Neutrophil (primary cell): Measurements from ENCODE around the gene LMNA.

Experiments
- H3K27ac ChIP-seq: fragments of 200-600 bp; sonication (generic); 2 replicates; pipeline ENCODE4 v1.5.1; 2016; ENCODE audit warnings: mild to moderate bottlenecking, moderate library complexity
- H3K27me3 ChIP-seq: fragments of 200-600 bp; sonication (generic); 2 replicates; pipeline ENCODE4 v1.6.0; 2016; ENCODE audit warnings: mild to moderate bottlenecking
- H3K36me3 ChIP-seq: fragments of 200-600 bp; sonication (generic); 2 replicates; pipeline ENCODE4 v1.5.1; 2017
- H3K4me1 ChIP-seq, 2 experiments: fragments of 200-600 bp in 1 of 2; sonication (generic) in 1 of 2; 1 replicate in 1 of 2; 2 replicates in 1 of 2; pipeline versions ENCODE4 v1.5.1 to v1.6.1; 2013 to 2016; ENCODE audit warnings: low read depth in 1 of 2, low read length in 1 of 2, mild to moderate bottlenecking in 1 of 2, moderate library complexity in 1 of 2; ENCODE audit not compliant: control insufficient read depth in 1 of 2, insufficient read depth in 1 of 2
- H3K4me3 ChIP-seq, 2 experiments: fragments of 200-600 bp in 1 of 2; sonication (generic) in 1 of 2; 1 replicate in 1 of 2; 2 replicates in 1 of 2; pipeline ENCODE4 v1.5.1; 2013 to 2016; ENCODE audit warnings: low read depth in 1 of 2, low read length in 1 of 2, mild to moderate bottlenecking in 1 of 2, moderate library complexity in 1 of 2
- H3K9me3 ChIP-seq: fragments of 200-600 bp; sonication (generic); 2 replicates; pipeline ENCODE4 v1.5.1; 2016
- TF ChIP-seq, protein P1 (sequence below): fragments of 200-600 bp; sonication (generic); IDR thresholded peaks from 2 replicates; pipeline ENCODE4 v1.5.1; 2016; ENCODE audit warnings: antibody characterized with exemption

LMNA gene

DNA sequence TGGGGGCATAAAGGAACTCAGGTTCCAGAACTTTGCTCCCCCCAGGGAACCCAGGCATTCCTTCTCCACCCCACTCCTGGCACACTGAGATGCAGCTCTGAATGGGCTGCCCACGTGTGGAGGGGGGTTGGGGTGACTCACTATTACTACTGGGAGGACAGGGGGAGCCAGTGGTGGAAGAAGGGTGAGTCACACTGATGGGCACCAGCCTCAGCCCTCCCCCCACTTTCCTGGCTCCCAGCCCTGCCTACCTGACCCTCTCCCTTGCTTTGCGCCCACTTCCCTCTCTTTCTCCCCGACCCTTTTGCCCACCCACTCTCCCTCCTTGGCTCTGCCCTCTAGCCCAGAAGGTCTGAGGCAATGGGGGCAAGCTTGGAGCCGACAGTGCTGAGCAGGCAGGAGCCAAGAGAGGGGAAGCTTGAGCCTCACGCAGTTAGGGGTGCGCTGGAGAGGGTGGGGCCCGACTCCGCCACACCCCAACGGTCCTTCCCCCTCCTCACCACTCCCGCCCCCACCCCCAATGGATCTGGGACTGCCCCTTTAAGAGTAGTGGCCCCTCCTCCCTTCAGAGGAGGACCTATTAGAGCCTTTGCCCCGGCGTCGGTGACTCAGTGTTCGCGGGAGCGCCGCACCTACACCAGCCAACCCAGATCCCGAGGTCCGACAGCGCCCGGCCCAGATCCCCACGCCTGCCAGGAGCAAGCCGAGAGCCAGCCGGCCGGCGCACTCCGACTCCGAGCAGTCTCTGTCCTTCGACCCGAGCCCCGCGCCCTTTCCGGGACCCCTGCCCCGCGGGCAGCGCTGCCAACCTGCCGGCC lies at the start of gene LMNA:
Gene LMNA, plus strand, starts transcription at position 611 of the 818 bp plus-strand sequence. CDS start 208 bp downstream, outside the sequence.
- TF ChIP-seq, protein P1, sequence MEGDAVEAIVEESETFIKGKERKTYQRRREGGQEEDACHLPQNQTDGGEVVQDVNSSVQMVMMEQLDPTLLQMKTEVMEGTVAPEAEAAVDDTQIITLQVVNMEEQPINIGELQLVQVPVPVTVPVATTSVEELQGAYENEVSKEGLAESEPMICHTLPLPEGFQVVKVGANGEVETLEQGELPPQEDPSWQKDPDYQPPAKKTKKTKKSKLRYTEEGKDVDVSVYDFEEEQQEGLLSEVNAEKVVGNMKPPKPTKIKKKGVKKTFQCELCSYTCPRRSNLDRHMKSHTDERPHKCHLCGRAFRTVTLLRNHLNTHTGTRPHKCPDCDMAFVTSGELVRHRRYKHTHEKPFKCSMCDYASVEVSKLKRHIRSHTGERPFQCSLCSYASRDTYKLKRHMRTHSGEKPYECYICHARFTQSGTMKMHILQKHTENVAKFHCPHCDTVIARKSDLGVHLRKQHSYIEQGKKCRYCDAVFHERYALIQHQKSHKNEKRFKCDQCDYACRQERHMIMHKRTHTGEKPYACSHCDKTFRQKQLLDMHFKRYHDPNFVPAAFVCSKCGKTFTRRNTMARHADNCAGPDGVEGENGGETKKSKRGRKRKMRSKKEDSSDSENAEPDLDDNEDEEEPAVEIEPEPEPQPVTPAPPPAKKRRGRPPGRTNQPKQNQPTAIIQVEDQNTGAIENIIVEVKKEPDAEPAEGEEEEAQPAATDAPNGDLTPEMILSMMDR, result no peak
- no peaks in the 10 kb centered on the region for H3K9me3 ChIP-seq
- H3K36me3 ChIP-seq, result no peaks in the 10 kb centered on the region
- H3K4me3 ChIP-seq, result peak within 1 kb of the TSS in 1 of 2 experiments; percentile 10
- H3K4me1 ChIP-seq, result peaks cover 15 to 21% of the 10 kb centered on the region in 2 experiments
- no peak within 1 kb of the TSS for H3K27ac ChIP-seq
- peaks cover 91% of the 10 kb centered on the region for H3K27me3 ChIP-seq

- H3K9me3 ChIP-seq, result no peaks in the 10 kb centered on the region
- H3K4me1 ChIP-seq, result peaks cover 5 to 13% of the 10 kb centered on the region in 2 experiments
- no peaks in the 10 kb centered on the region for H3K27me3 ChIP-seq
- TF ChIP-seq, protein P1, result no peak
- H3K27ac ChIP-seq, result no peak overlapping the region
- no peak overlapping the region for H3K4me3 ChIP-seq
- H3K36me3 ChIP-seq, result no peaks in the 10 kb centered on the region
Observed at GRCh38 chr1:156065212-156065611, 49.3 kb upstream of the LMNA start.

DNA sequence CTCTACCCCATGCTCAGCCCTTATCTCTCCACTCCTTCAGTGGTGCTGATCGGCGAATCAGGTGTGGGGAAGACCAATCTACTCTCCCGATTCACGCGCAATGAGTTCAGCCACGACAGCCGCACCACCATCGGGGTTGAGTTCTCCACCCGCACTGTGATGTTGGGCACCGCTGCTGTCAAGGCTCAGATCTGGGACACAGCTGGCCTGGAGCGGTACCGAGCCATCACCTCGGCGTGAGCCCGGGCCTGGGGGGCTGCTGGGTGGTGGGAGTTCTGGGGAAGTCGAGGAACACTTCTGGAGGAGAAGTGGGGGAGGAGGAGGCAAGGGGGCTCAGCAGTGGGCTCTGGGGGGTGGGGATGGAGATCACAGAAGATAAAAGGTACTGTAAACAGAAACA lies 48.6 kb upstream of the LMNA start:
- TF ChIP-seq, protein P1, result no peak
- Histone ChIP-seq H3K4me1 (peaks cover 5 to 13% of the 10 kb centered on the region in 2 experiments), H3K36me3 (no peaks in the 10 kb centered on the region), H3K4me3 (no peak overlapping the region), H3K27ac (no peak overlapping the region), H3K27me3 (no peaks in the 10 kb centered on the region), H3K9me3 (no peaks in the 10 kb centered on the region)

GRCh38 chr1:156067262-156067661 lies 47.2 kb upstream of the LMNA start:
- H3K36me3 ChIP-seq, result no peaks in the 10 kb centered on the region
- TF ChIP-seq, protein P1, result no peak
- H3K27me3 ChIP-seq, result no peaks in the 10 kb centered on the region
- no peak overlapping the region for H3K4me3 ChIP-seq
- H3K27ac ChIP-seq, result no peak overlapping the region
- peaks cover 4 to 10% of the 10 kb centered on the region in 2 experiments for H3K4me1 ChIP-seq
- H3K9me3 ChIP-seq, result no peaks in the 10 kb centered on the region

- TF ChIP-seq, protein P1, result no peak
- Histone ChIP-seq H3K4me3 (no peak overlapping the region), H3K27ac (no peak overlapping the region), H3K27me3 (peaks cover 5% of the 10 kb centered on the region), H3K4me1 (peaks cover 0 to 6% of the 10 kb centered on the region in 2 experiments), H3K9me3 (no peaks in the 10 kb centered on the region), H3K36me3 (no peaks in the 10 kb centered on the region)
Observed at GRCh38 chr1:156069490-156070455, 44.7 kb upstream of the LMNA start.
